Measurements from ENCODE around the gene ITGB1BP1.

The ITGB1BP1 gene

DNA sequence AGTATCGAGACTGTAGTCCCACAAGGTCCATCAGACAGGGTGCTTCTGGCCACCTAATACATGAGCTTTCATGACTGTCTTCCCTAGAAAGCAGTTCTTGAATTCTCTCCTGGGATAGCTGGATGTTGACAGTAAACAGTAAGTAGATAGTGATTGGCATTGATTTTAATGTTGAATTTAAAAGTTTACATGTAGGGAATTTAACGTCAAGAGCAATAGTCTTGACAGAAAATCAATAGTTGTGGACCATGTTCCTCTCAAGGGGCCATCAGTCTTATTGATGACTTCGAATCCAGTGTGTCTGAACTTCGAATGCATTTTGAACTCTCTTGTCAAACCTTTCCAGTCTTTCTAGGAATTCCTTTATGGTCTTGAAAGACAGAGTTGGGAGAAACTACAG, 63.9 kb downstream of the ITGB1BP1 start:
- CTCF ChIA-PET: interaction anchor here (1.8 kb wide), 1 partner anchor 12 kb away, joined by 4 read pairs; no protein-coding TSS in a partner anchor
- TF ChIP-seq, protein P1, sequence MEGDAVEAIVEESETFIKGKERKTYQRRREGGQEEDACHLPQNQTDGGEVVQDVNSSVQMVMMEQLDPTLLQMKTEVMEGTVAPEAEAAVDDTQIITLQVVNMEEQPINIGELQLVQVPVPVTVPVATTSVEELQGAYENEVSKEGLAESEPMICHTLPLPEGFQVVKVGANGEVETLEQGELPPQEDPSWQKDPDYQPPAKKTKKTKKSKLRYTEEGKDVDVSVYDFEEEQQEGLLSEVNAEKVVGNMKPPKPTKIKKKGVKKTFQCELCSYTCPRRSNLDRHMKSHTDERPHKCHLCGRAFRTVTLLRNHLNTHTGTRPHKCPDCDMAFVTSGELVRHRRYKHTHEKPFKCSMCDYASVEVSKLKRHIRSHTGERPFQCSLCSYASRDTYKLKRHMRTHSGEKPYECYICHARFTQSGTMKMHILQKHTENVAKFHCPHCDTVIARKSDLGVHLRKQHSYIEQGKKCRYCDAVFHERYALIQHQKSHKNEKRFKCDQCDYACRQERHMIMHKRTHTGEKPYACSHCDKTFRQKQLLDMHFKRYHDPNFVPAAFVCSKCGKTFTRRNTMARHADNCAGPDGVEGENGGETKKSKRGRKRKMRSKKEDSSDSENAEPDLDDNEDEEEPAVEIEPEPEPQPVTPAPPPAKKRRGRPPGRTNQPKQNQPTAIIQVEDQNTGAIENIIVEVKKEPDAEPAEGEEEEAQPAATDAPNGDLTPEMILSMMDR (IDR thresholded peaks at IDR 0.05; ENCODE audit: control extremely low read depth, extremely low read depth, low read depth, missing control alignments): no peak
- POLR2A ChIA-PET: no interaction called here
- DNase-seq (ENCODE audit: extremely low spot score): no peak

DNA sequence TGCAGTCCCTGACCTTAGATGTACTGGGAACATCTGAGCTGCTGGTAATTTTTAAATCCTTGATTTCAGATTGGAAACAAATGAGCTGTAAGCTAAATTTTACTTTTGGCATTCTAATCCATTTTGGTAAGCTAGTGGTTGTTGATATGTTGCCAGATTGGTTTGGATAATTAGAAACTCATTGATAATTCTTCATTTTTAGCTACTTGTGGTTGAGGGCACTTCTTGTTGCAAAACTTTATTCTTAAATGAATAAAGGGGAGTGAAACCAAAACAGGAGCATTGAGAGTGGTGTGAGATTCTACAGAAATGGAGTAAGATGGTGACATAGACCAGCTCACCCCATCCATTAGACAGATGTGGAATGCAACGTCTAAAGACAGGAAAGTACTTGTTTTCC, 64.5 kb downstream of the ITGB1BP1 start:
- ChIA-PET CTCF (interaction anchor here (1.2 kb wide), 1 partner anchor 10 kb away, joined by 3 read pairs; no protein-coding TSS in a partner anchor), POLR2A (interaction anchor here (1.5 kb wide), 1 partner anchor 12 kb away, joined by 3 read pairs; no protein-coding TSS in a partner anchor)
- no peak for DNase-seq (ENCODE audit: extremely low spot score)
- TF ChIP-seq, protein P1 (IDR thresholded peaks at IDR 0.05; ENCODE audit: control extremely low read depth, extremely low read depth, low read depth, missing control alignments): no peak

DNA sequence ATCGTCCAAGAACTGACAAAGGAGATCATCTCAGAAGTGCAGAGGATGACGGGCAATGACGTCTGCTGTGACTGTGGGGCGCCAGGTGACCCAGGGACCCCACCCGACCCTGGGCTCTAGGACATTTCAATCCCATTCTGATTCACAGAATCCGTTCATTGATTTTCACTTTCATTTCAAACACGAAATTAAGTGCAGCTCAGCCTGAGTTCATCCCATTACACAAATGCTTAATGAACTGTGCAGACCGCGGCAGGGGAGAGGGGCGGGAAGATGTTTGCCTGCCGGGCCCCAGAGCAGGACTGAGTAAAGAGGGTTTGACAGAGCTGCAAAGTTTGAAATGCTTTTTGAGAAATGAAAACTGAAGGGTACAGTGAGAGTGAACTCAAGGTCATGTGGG, 67.1 kb downstream of the ITGB1BP1 start:
- no peak for DNase-seq (ENCODE audit: extremely low spot score)
- ChIA-PET POLR2A (no interaction called here), CTCF (interaction anchor here (0.8 to 1.6 kb wide), 4 partner anchors 9 to 19 kb away, joined by 3 to 4 read pairs (median 3); no protein-coding TSS in a partner anchor)
- TF ChIP-seq, protein P1 (IDR thresholded peaks at IDR 0.05; ENCODE audit: control extremely low read depth, extremely low read depth, low read depth, missing control alignments): no peak

DNA sequence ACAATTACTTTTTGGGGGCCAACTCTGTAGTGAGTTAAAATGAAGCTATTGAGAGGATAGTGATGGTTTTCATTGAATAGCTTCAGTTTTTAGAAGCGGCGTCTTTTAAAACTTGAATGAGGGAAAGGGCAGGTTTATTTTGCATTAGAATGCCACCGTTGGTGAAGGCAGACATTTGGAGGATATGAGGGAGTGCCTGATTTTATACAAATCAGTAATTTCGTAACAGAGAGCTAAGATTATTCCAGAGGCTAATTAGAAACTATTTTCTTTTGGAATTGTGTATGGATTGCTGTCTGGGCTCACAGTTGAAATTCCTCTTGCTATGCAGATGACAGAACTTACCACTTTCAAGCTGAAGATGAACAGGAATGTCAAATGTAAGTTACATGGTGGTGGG, 67.6 kb downstream of the ITGB1BP1 start:
- TF ChIP-seq, protein P1 (IDR thresholded peaks at IDR 0.05; ENCODE audit: control extremely low read depth, extremely low read depth, low read depth, missing control alignments): no peak
- ChIA-PET CTCF (interaction anchor here (0.8 to 1.6 kb wide), 4 partner anchors 8 to 19 kb away, joined by 3 to 4 read pairs (median 3); no protein-coding TSS in a partner anchor), POLR2A (no interaction called here)
- no peak for DNase-seq (ENCODE audit: extremely low spot score)

DNA sequence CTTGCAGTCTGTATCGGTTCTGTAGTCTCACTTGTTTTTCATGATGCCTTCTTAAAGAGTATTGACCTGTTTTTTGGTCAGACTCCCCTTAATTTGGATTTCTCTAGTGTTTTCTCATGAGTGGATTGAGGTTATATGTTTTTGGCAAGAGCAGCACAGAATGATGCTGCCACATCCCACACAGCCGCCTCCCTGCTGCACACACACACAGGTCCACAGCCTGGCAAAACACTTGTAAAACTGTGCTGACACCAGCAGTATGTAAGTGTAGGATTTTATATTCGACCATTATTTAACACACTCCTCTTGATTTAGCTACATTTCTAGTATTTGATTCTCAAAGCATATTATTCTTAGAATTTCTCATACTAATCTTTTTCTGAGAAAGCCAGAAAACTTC, 68.1 kb downstream of the ITGB1BP1 start:
- ChIA-PET POLR2A (no interaction called here), CTCF (interaction anchor here (1.6 kb wide), 1 partner anchor 10 kb away, joined by 4 read pairs; no protein-coding TSS in a partner anchor)
- TF ChIP-seq, protein P1 (IDR thresholded peaks at IDR 0.05; ENCODE audit: control extremely low read depth, extremely low read depth, low read depth, missing control alignments): no peak

DNA sequence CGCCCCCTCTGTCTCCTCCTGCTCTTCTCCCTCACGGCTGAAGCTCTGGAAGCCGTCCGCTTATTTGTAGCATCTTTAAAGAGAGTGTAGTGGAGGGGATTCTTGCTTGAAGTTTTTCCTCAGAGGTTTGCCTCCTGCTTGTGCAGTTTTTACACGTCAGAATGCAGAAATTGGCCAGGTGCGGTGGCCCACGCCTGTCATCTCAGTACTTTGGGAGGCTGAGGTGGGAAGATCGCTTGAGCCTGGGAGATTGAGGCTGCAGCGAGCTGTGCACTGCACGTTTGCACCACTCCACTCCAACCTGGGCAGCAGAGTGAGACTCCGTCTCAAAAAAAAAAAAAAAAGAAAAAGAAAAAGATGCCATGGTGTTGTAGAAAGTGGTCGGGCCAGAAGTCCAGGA, 69.0 kb downstream of the ITGB1BP1 start:
- POLR2A ChIA-PET: no interaction called here
- TF ChIP-seq, protein P1 (IDR thresholded peaks at IDR 0.05; ENCODE audit: control extremely low read depth, extremely low read depth, low read depth, missing control alignments): no peak
- CTCF ChIA-PET: no interaction called here
- DNase-seq (ENCODE audit: extremely low spot score): no peak

More for the DNA sequence above, 68.1 kb downstream of the ITGB1BP1 start:
- DNase-seq (ENCODE audit: extremely low spot score): no peak

Measured in GM10248 (cell line).